ENCODE measurements around the gene NTNG1. TPM values are rescaled to one million over a fixed set of nuclear protein-coding genes. Genes with fewer than 3 reads are reported as not detected.
"Not testable (repeated sequence)": the region's sequence is repeated elsewhere in the genome, so short reads cannot be mapped to it uniquely, and the experiment has no call there.

Gene NTNG1
- total RNA-seq, 2 donors from 2014 or later = 2.5 to 2.6 TPM

- no peak for DNase-seq
- H3K36me3 Mint-ChIP-seq (ENCODE audit: low read depth) = no peaks in the 10 kb centered on the region
- no peak overlapping the region for H3K27ac Mint-ChIP-seq
- no peaks in the 10 kb centered on the region for H3K36me3 ChIP-seq (ENCODE audit: control insufficient read depth, insufficient read depth, low read length)
- no peaks in the 10 kb centered on the region for H3K4me1 ChIP-seq (ENCODE audit: control insufficient read depth, insufficient read depth, low read length)
- no peak overlapping the region for H3K27ac ChIP-seq (ENCODE audit: low read depth, low read length)
- no peak overlapping the region for H3K4me3 Mint-ChIP-seq
- no peaks in the 10 kb centered on the region for H3K27me3 ChIP-seq (ENCODE audit: control insufficient read depth, insufficient read depth, low read length, poor library complexity, severe bottlenecking)
- H3K9ac ChIP-seq (ENCODE audit: extremely low read depth, low read length, poor library complexity, severe bottlenecking) = no peak overlapping the region
- peaks cover 10% of the 10 kb centered on the region for H3K9me3 ChIP-seq (ENCODE audit: control insufficient read depth, low read length)
- WGBS, 2 experiments (ENCODE audit: insufficient coverage in 1 of 2, insufficient read length in 1 of 2) = 82% methylated on average over 1 of the region's 1 CpG; no CpG with 5 or more reads in 1 of the 2 experiments
- H3K9me3 Mint-ChIP-seq = peaks cover 3% of the 10 kb centered on the region
- no peak overlapping the region for H3K4me3 ChIP-seq (ENCODE audit: low read length)
- H3K4me1 Mint-ChIP-seq = no peaks in the 10 kb centered on the region
- TF ChIP-seq, protein P1, sequence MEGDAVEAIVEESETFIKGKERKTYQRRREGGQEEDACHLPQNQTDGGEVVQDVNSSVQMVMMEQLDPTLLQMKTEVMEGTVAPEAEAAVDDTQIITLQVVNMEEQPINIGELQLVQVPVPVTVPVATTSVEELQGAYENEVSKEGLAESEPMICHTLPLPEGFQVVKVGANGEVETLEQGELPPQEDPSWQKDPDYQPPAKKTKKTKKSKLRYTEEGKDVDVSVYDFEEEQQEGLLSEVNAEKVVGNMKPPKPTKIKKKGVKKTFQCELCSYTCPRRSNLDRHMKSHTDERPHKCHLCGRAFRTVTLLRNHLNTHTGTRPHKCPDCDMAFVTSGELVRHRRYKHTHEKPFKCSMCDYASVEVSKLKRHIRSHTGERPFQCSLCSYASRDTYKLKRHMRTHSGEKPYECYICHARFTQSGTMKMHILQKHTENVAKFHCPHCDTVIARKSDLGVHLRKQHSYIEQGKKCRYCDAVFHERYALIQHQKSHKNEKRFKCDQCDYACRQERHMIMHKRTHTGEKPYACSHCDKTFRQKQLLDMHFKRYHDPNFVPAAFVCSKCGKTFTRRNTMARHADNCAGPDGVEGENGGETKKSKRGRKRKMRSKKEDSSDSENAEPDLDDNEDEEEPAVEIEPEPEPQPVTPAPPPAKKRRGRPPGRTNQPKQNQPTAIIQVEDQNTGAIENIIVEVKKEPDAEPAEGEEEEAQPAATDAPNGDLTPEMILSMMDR (conservative IDR thresholded peaks at IDR 0.05) = no peak
- H3K27me3 Mint-ChIP-seq (ENCODE audit: insufficient read depth) = no peaks in the 10 kb centered on the region
These were observed 21.9 kb downstream of the NTNG1 start for GRCh38 chr1:107162745-107163144.

GRCh38 chr1:107164901-107165300 is 24.1 kb downstream of the NTNG1 start:
- not testable (repeated sequence) for H3K9me3 Mint-ChIP-seq; H3K36me3 Mint-ChIP-seq (ENCODE audit: low read depth); H3K27ac ChIP-seq (ENCODE audit: low read depth, low read length); DNase-seq; H3K27me3 Mint-ChIP-seq (ENCODE audit: insufficient read depth); H3K4me1 ChIP-seq (ENCODE audit: control insufficient read depth, insufficient read depth, low read length); H3K36me3 ChIP-seq (ENCODE audit: control insufficient read depth, insufficient read depth, low read length); H3K27ac Mint-ChIP-seq; H3K9ac ChIP-seq (ENCODE audit: extremely low read depth, low read length, poor library complexity, severe bottlenecking); H3K4me3 ChIP-seq (ENCODE audit: low read length); H3K9me3 ChIP-seq (ENCODE audit: control insufficient read depth, low read length); H3K4me1 Mint-ChIP-seq; H3K4me3 Mint-ChIP-seq; H3K27me3 ChIP-seq (ENCODE audit: control insufficient read depth, insufficient read depth, low read length, poor library complexity, severe bottlenecking)
- 92 to 97% methylated on average over 5 to 9 of the region's 9 CpGs for WGBS, 2 experiments (ENCODE audit: insufficient coverage in 1 of 2, insufficient read length in 1 of 2)

- H3K36me3 ChIP-seq (ENCODE audit: control insufficient read depth, insufficient read depth, low read length) = no peaks in the 10 kb centered on the region
- H3K27me3 Mint-ChIP-seq (ENCODE audit: insufficient read depth) = no peaks in the 10 kb centered on the region
- H3K27ac ChIP-seq (ENCODE audit: low read depth, low read length) = no peak overlapping the region
- WGBS, 2 experiments (ENCODE audit: insufficient coverage in 1 of 2, insufficient read length in 1 of 2) = 96 to 100% methylated on average over 1 to 3 of the region's 3 CpGs
- H3K27ac Mint-ChIP-seq = no peak overlapping the region
- no peaks in the 10 kb centered on the region for H3K36me3 Mint-ChIP-seq (ENCODE audit: low read depth)
- TF ChIP-seq, protein P1 (conservative IDR thresholded peaks at IDR 0.05) = no peak
- H3K27me3 ChIP-seq (ENCODE audit: control insufficient read depth, insufficient read depth, low read length, poor library complexity, severe bottlenecking) = no peaks in the 10 kb centered on the region
- H3K4me3 Mint-ChIP-seq = no peak overlapping the region
- peaks cover 3% of the 10 kb centered on the region for H3K9me3 Mint-ChIP-seq
- no peak overlapping the region for H3K4me3 ChIP-seq (ENCODE audit: low read length)
- DNase-seq = no peak
- peaks cover 4% of the 10 kb centered on the region for H3K9me3 ChIP-seq (ENCODE audit: control insufficient read depth, low read length)
- no peak overlapping the region for H3K9ac ChIP-seq (ENCODE audit: extremely low read depth, low read length, poor library complexity, severe bottlenecking)
- no peaks in the 10 kb centered on the region for H3K4me1 ChIP-seq (ENCODE audit: control insufficient read depth, insufficient read depth, low read length)
- peaks cover 5% of the 10 kb centered on the region for H3K4me1 Mint-ChIP-seq
These were observed 28.8 kb downstream of the NTNG1 start for GRCh38 chr1:107169615-107170014.

DNA sequence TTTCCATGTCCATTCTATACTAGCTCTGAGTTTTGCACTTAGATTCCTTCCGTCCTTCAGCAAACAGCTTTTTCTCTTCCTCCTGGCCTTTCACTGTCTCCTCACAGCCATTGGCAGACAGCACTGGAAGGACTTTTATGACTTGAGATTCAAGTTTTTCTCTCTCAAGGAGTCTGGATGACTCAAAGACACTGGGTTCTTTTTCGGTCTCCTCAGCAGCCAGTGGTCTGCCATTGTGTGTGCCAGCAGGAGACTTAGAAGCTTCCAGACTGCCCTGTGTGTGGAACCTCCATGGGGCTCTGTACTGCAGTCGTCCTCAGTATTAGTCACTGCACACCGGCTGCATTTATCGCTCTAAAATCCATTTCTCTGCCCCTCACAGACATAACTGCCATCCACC is 30.5 kb downstream of the NTNG1 start:
- no peak overlapping the region for H3K27ac Mint-ChIP-seq
- H3K27ac ChIP-seq (ENCODE audit: low read depth, low read length) = no peak overlapping the region
- no peaks in the 10 kb centered on the region for H3K9me3 ChIP-seq (ENCODE audit: control insufficient read depth, low read length)
- 65 to 83% methylated on average over 4 to 5 of the region's 5 CpGs for whole genome bisulfite sequencing, 2 experiments (ENCODE audit: insufficient coverage in 1 of 2, insufficient read length in 1 of 2)
- H3K9me3 Mint-ChIP-seq = no peaks in the 10 kb centered on the region
- peaks cover 5% of the 10 kb centered on the region for H3K4me1 Mint-ChIP-seq
- H3K27me3 Mint-ChIP-seq (ENCODE audit: insufficient read depth) = no peaks in the 10 kb centered on the region
- H3K36me3 ChIP-seq (ENCODE audit: control insufficient read depth, insufficient read depth, low read length) = no peaks in the 10 kb centered on the region
- no peaks in the 10 kb centered on the region for H3K36me3 Mint-ChIP-seq (ENCODE audit: low read depth)
- no peaks in the 10 kb centered on the region for H3K27me3 ChIP-seq (ENCODE audit: control insufficient read depth, insufficient read depth, low read length, poor library complexity, severe bottlenecking)
- no peak for DNase-seq
- H3K4me1 ChIP-seq (ENCODE audit: control insufficient read depth, insufficient read depth, low read length) = no peaks in the 10 kb centered on the region
- no peak overlapping the region for H3K9ac ChIP-seq (ENCODE audit: extremely low read depth, low read length, poor library complexity, severe bottlenecking)
- H3K4me3 Mint-ChIP-seq = no peak overlapping the region
- TF ChIP-seq, protein P1 (conservative IDR thresholded peaks at IDR 0.05) = no peak
- H3K4me3 ChIP-seq (ENCODE audit: low read length) = no peak overlapping the region
